SK-N-SH treated with all-trans-retinoic acid at 6 μM for 48 hours (cell line): ENCODE results near the gene CHST5.
"Not testable (repeated sequence)": the region's sequence is repeated elsewhere in the genome, so short reads cannot be mapped to it uniquely, and the experiment has no call there.

Experiments
- ATAC-seq: fragments of 200-7000 bp; cut with Tn5 transposase; 3 replicates; pipeline ENCODE4 v1.9.1; 2020; ENCODE audit warnings: mild to moderate bottlenecking, moderate library complexity
- ARNTL ChIP-seq: fragments of 450-650 bp; formaldehyde crosslinking; IDR thresholded peaks from 2 replicates; pipeline ENCODE4 v1.5.0; 2020; ENCODE audit warnings: low read depth, mild to moderate bottlenecking, moderate library complexity, borderline replicate concordance
- ESRRG ChIP-seq: fragments of 250-450 bp; sonication (Bioruptor Pico); IDR thresholded peaks from 2 replicates; pipeline ENCODE4 v1.6.1; 2021; ENCODE audit warnings: mild to moderate bottlenecking
- GLIS3 ChIP-seq: fragments of 250-450 bp; sonication (Bioruptor Pico); IDR thresholded peaks from 2 replicates; pipeline ENCODE4 v1.5.0; 2020; ENCODE audit warnings: mild to moderate bottlenecking, moderate library complexity
- ISL1 ChIP-seq: fragments of 250-450 bp; sonication (Bioruptor Pico); IDR thresholded peaks from 2 replicates; pipeline ENCODE4 v2.1.2; 2022; ENCODE audit warnings: mild to moderate bottlenecking, moderate library complexity
- OSR1 ChIP-seq: fragments of 250-450 bp; sonication (Bioruptor Pico); IDR thresholded peaks from 2 replicates; pipeline ENCODE4 v1.8.0; 2022; ENCODE audit warnings: moderate library complexity, mild to moderate bottlenecking, inconsistent platforms
- POU6F1 ChIP-seq: fragments of 250-450 bp; sonication (Bioruptor Pico); IDR thresholded peaks from 2 replicates; pipeline ENCODE4 v1.8.0; 2021; ENCODE audit warnings: low read depth, mild to moderate bottlenecking, moderate library complexity, borderline replicate concordance
- PPARA ChIP-seq: fragments of 250-450 bp; sonication (Bioruptor Pico); IDR thresholded peaks from 2 replicates; pipeline ENCODE4 v1.5.0; 2020; ENCODE audit warnings: mild to moderate bottlenecking, borderline replicate concordance
- RARB ChIP-seq: fragments of 250-450 bp; sonication (Bioruptor Pico); IDR thresholded peaks from 2 replicates; pipeline ENCODE4 v1.8.0; 2021; ENCODE audit warnings: mild to moderate bottlenecking, moderate library complexity
- SNAI2 ChIP-seq: fragments of 250-450 bp; sonication (Bioruptor Pico); IDR thresholded peaks from 2 replicates; pipeline ENCODE4 v1.5.0; 2020; ENCODE audit warnings: mild to moderate bottlenecking, moderate library complexity
- TCF4 ChIP-seq: fragments of 250-450 bp; sonication (Bioruptor Pico); IDR thresholded peaks from 2 replicates; pipeline ENCODE4 v1.8.0; 2021; ENCODE audit warnings: mild to moderate bottlenecking, moderate library complexity, borderline replicate concordance
- TOX ChIP-seq: fragments of 250-450 bp; sonication (Bioruptor Pico); IDR thresholded peaks from 2 replicates; pipeline ENCODE4 v1.8.0; 2021; ENCODE audit warnings: mild to moderate bottlenecking, moderate library complexity, borderline replicate concordance
- TSHZ2 ChIP-seq: fragments of 250-450 bp; sonication (Bioruptor Pico); IDR thresholded peaks from 2 replicates; pipeline ENCODE4 v1.5.0; 2020; ENCODE audit warnings: mild to moderate bottlenecking, moderate library complexity
- ZFP3 ChIP-seq: fragments of 250-450 bp; sonication (Bioruptor Pico); IDR thresholded peaks from 2 replicates; pipeline ENCODE4 v1.5.0; 2020; ENCODE audit warnings: mild to moderate bottlenecking, moderate library complexity
- ZFP30 ChIP-seq: fragments of 450-650 bp; formaldehyde crosslinking; IDR thresholded peaks from 2 replicates; pipeline ENCODE4 v1.5.0; 2022; ENCODE audit warnings: mild to moderate bottlenecking, moderate library complexity
- ZNF565 ChIP-seq: fragments of 450-650 bp; formaldehyde crosslinking; conservative IDR thresholded peaks from 2 replicates; pipeline ENCODE4 v1.5.0; 2020; ENCODE audit warnings: low read depth, mild to moderate bottlenecking, moderate library complexity
- ZNF70 ChIP-seq: fragments of 450-650 bp; formaldehyde crosslinking; IDR thresholded peaks from 2 replicates; pipeline ENCODE4 v1.5.0; 2020; ENCODE audit warnings: mild to moderate bottlenecking, moderate library complexity
- TF ChIP-seq, protein P1 (sequence below): fragments of 250-450 bp; sonication (Bioruptor Pico); IDR thresholded peaks from 2 replicates; pipeline ENCODE4 v1.8.0; 2020; ENCODE audit warnings: mild to moderate bottlenecking, moderate library complexity, borderline replicate concordance
- TF ChIP-seq, protein P2 (sequence below): fragments of 250-450 bp; sonication (Bioruptor Pico); IDR thresholded peaks from 2 replicates; pipeline ENCODE4 v1.5.1; 2021; ENCODE audit warnings: mild to moderate bottlenecking, moderate library complexity

The CHST5 gene

GRCh38 chr16:75555213-75555706, 19.4 kb upstream of the CHST5 start:
- TF ChIP-seq POU6F1 (CRISPR knock-in tag): no peak
- TF ChIP-seq, protein P1, sequence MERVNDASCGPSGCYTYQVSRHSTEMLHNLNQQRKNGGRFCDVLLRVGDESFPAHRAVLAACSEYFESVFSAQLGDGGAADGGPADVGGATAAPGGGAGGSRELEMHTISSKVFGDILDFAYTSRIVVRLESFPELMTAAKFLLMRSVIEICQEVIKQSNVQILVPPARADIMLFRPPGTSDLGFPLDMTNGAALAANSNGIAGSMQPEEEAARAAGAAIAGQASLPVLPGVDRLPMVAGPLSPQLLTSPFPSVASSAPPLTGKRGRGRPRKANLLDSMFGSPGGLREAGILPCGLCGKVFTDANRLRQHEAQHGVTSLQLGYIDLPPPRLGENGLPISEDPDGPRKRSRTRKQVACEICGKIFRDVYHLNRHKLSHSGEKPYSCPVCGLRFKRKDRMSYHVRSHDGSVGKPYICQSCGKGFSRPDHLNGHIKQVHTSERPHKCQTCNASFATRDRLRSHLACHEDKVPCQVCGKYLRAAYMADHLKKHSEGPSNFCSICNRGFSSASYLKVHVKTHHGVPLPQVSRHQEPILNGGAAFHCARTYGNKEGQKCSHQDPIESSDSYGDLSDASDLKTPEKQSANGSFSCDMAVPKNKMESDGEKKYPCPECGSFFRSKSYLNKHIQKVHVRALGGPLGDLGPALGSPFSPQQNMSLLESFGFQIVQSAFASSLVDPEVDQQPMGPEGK (CRISPR knock-in tag): no peak
- TF ChIP-seq PPARA (CRISPR knock-in tag): no peak
- TF ChIP-seq ZNF70: no peak
- TF ChIP-seq ARNTL (CRISPR knock-in tag): no peak
- no peak for TF ChIP-seq OSR1
- no peak for TF ChIP-seq GLIS3
- no peak for TF ChIP-seq SNAI2 (CRISPR knock-in tag)
- TF ChIP-seq ZFP3 (CRISPR knock-in tag): no peak
- no peak for TF ChIP-seq TCF4 (CRISPR knock-in tag)
- no peak for TF ChIP-seq ISL1
- TF ChIP-seq ZNF565 (CRISPR knock-in tag): no peak
- ATAC-seq: peak; percentile 94

GRCh38 chr16:75552951-75553350, 17.0 kb upstream of the CHST5 start:
- ATAC-seq: no peak
- TF ChIP-seq ARNTL (CRISPR knock-in tag): no peak
- TF ChIP-seq SNAI2 (CRISPR knock-in tag): no peak
- no peak for TF ChIP-seq OSR1
- TF ChIP-seq, protein P1 (CRISPR knock-in tag): no peak
- no peak for TF ChIP-seq TOX (CRISPR knock-in tag)
- no peak for TF ChIP-seq ZFP30 (CRISPR knock-in tag)
- TF ChIP-seq POU6F1 (CRISPR knock-in tag): no peak
- TF ChIP-seq ZFP3 (CRISPR knock-in tag): no peak

GRCh38 chr16:75550211-75550662, 14.3 kb upstream of the CHST5 start:
- no peak for TF ChIP-seq ESRRG (CRISPR knock-in tag)
- no peak for TF ChIP-seq TSHZ2 (CRISPR knock-in tag)
- ATAC-seq: peak; percentile 25

GRCh38 chr16:75548456-75548855, 12.5 kb upstream of the CHST5 start:
- not testable (repeated sequence) for ATAC-seq

DNA sequence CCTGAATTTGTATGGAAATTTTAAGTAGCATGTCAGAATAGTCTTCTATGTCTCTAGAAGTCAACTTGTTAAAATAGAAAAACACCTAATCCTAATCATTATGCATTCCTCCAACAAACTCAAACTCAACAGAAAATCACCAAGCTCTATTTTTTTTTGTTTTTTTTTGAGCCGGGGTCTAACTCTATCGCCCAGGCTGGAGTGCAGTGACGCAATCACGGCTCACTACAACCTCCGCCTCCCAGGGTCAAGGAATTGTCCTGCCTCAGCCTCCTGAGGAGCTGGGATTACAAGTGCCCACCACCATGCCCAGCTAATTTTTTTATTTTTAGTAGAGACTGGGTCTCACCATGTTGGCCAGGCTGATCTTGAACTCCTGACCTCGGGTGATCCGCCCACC, 10.4 kb upstream of the CHST5 start:
- TF ChIP-seq RARB (no peak), ISL1 (no peak), POU6F1 (CRISPR knock-in tag) (no peak), ESRRG (CRISPR knock-in tag) (no peak)
- TF ChIP-seq, protein P2, sequence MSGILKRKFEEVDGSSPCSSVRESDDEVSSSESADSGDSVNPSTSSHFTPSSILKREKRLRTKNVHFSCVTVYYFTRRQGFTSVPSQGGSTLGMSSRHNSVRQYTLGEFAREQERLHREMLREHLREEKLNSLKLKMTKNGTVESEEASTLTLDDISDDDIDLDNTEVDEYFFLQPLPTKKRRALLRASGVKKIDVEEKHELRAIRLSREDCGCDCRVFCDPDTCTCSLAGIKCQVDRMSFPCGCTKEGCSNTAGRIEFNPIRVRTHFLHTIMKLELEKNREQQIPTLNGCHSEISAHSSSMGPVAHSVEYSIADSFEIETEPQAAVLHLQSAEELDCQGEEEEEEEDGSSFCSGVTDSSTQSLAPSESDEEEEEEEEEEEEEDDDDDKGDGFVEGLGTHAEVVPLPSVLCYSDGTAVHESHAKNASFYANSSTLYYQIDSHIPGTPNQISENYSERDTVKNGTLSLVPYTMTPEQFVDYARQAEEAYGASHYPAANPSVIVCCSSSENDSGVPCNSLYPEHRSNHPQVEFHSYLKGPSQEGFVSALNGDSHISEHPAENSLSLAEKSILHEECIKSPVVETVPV (CRISPR knock-in tag): no peak
- ATAC-seq: no peak

DNA sequence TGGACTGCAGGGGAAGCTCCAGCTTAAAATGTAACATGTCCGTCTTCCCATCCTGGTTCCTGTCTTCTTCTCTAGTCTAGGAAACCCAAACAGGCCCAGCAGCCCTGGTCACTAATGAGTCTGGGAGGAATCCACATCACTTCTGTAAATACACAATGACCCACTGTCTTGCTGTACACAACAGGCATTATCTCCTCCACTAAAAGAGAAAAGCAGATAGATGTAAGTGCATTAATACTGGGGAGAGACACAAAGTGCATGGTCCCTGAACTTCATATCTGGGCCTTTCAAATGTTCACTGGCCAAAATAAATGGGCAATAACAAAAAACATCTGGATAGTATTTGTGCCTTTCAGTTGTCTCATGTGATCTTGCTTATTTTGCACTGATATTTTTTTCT, 10.0 kb upstream of the CHST5 start:
- ATAC-seq: not testable (repeated sequence)

- not testable (repeated sequence) for ATAC-seq
Measured at GRCh38 chr16:75542462-75542861, 6.6 kb upstream of the CHST5 start.
